ENCODE results near the gene IGFL1.

- TF ChIP-seq CTCF (IDR thresholded peaks at IDR 0.05) = no peak
- no peak for TF ChIP-seq POLR2A (IDR thresholded peaks at IDR 0.05)
These were observed 12.9 kb upstream of the IGFL1 start for GRCh38 chr19:46216612-46217011.
